ES-I3 (cell line): ENCODE measurements around the gene SAG.
"Not testable (repeated sequence)": the region's sequence is repeated elsewhere in the genome, so short reads cannot be mapped to it uniquely, and the experiment has no call there.

Experiments
- H3K36me3 ChIP-seq: 2 replicates; pipeline ENCODE4 v1.6.1; 2013; ENCODE audit warnings: mild to moderate bottlenecking, low read length, control low read depth, moderate library complexity; ENCODE audit not compliant: insufficient read depth
- H3K4me1 ChIP-seq: 2 replicates; pipeline ENCODE4 v1.6.1; 2013; ENCODE audit warnings: mild to moderate bottlenecking, control low read depth, low read length; ENCODE audit not compliant: insufficient read depth
- H3K9ac ChIP-seq: 2 replicates; pipeline ENCODE4 v1.6.1; 2013; ENCODE audit warnings: low read depth, mild to moderate bottlenecking, low read length, moderate library complexity
- H3K9me3 ChIP-seq: 2 replicates; pipeline ENCODE4 v1.6.1; 2013; ENCODE audit warnings: mild to moderate bottlenecking, low read length, moderate library complexity; ENCODE audit not compliant: control insufficient read depth, insufficient read depth

SAG gene

DNA sequence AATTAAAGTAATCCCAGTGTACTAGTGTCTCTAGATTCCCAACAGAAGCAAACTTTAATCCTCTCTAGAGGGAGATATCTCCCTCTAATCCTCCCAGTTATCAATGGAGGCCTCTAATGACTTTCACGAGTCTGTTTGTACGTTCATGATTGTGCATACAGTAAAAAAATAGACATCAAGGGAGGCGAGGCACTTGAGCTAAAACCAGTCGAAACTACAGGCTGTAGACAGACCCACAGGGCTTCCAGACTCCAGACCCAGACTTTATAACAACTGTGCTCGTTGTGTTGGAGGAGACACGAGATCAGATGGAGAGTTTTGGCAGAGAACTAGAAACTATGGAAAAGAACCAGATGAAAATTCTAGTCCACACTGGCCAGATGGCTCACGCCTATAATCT lies 53.7 kb downstream of the SAG start:
- no peaks in the 10 kb centered on the region for H3K4me1 ChIP-seq
- H3K9me3 ChIP-seq = no peaks in the 10 kb centered on the region
- no peaks in the 10 kb centered on the region for H3K36me3 ChIP-seq
- H3K9ac ChIP-seq = no peak overlapping the region

DNA sequence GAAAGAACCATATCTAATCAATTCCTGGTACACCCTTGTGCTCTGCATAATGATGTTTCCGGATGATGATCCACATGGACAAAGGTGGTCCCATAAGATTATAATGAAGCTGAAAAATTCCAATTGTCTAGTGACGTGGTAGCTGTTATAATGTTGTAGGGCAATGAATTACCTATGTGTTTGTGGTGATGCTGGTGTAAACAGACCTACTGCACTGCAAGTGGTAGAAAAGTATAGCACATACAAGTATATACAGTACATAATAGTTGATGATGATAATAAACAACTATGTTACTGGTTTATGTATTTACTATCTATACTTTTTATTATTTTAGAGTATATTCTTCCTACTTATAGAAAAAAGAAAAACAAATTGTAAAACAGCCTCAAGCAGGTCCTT lies 55.1 kb downstream of the SAG start:
- H3K9me3 ChIP-seq = no peaks in the 10 kb centered on the region
- H3K4me1 ChIP-seq = no peaks in the 10 kb centered on the region
- no peaks in the 10 kb centered on the region for H3K36me3 ChIP-seq
- no peak overlapping the region for H3K9ac ChIP-seq

DNA sequence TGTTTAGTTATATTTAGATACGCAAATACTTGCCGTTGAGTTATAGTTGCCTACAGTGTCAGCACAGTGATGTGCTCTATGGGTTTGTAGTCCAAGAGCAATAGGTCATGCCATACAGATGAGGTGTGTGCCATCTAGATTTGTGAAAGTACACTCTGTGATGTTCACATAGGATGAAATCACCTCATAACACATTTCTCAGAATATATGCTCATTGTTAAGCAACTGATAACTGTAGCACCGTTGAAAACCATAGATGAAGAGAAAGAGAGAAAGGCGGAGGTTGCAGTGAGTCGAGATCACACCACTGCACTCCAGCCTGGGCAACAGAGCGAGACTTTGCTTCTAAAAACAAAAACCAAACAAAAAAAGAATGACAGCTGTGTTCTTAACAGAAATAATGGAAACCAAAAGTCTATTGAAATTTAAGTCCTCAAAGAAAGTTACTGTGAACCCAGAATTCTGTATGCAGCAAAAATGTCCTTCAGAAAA lies 56.2 kb downstream of the SAG start:
- Histone ChIP-seq H3K36me3 (no peaks in the 10 kb centered on the region), H3K9ac (no peak overlapping the region), H3K4me1 (no peaks in the 10 kb centered on the region), H3K9me3 (no peaks in the 10 kb centered on the region)

DNA sequence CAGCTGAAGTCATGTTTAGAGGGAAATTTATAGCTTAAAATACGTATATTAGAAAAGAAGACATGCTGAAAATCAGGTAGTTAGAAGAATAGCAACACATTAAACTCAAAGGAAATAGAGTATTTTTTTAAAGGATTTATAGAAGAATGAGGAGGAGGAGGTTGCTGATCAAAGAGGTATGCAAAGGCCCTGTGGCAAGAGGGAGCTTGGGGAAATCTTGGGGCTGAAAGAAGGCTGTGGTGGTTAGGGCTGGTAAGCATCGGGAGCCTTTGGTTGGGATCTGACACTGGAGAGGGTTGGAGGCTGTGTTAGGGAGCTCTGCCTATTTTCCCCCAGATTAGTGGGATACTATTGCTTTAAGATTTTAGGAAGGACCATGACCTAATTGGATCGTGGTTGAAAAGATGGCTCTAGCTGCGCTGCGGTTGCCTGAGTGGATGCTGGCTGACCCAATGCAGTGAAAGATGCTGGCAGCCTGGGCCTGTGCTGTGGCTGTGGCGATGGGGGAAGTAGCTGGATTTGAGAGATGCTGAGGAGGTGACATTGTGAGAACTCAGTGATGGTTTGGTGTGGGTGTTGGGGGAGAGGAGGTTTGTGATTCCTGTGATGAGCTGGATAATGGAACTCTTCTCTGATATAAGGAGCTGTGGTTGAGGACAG lies 58.4 kb downstream of the SAG start:
- H3K4me1 ChIP-seq = no peaks in the 10 kb centered on the region
- H3K9ac ChIP-seq = no peak overlapping the region
- H3K36me3 ChIP-seq = no peaks in the 10 kb centered on the region
- no peaks in the 10 kb centered on the region for H3K9me3 ChIP-seq

DNA sequence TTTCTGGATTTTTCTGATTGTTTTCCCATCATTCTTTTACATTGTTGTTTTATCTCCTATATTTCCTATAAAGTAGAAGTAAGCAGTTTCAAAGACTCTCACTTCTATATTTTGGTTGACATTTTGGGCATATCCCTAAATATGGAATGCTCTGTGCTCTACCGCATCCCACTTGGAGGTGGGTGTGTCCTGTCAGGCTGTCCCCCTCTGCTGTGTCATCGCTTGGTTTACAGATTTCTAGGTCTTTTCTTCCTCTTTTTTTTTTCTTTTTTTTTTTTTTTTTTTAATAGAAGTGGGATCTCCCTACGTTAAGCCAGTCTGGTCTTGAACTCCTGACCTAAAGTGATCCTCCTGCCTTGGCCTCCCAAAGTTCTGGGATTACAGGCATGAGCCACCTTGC lies 60.0 kb downstream of the SAG start:
- no peak overlapping the region for H3K9ac ChIP-seq
- no peaks in the 10 kb centered on the region for H3K9me3 ChIP-seq
- no peaks in the 10 kb centered on the region for H3K36me3 ChIP-seq
- H3K4me1 ChIP-seq = no peaks in the 10 kb centered on the region

DNA sequence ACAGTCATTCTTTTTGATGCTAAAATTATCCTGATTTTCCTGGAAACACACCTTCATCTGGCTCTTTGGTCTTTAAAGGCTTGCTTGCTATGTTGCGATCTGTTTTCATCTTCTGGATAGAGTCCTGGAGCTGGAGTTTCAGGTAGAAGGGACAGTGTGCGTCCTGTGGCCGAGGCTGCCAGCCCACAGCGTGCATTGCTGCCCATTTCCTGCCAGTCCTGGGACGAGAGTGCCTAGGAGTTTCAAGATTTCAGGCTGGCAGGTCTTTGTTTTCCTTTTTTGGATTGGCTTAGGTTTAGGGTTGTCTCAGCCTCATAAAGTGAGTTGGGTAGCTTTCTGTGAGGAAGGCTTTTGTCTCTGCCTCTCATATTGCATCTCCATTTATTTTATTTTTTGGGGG lies 61.1 kb downstream of the SAG start:
- Histone ChIP-seq H3K4me1 (no peaks in the 10 kb centered on the region), H3K9ac (no peak overlapping the region), H3K9me3 (no peaks in the 10 kb centered on the region), H3K36me3 (no peaks in the 10 kb centered on the region)

DNA sequence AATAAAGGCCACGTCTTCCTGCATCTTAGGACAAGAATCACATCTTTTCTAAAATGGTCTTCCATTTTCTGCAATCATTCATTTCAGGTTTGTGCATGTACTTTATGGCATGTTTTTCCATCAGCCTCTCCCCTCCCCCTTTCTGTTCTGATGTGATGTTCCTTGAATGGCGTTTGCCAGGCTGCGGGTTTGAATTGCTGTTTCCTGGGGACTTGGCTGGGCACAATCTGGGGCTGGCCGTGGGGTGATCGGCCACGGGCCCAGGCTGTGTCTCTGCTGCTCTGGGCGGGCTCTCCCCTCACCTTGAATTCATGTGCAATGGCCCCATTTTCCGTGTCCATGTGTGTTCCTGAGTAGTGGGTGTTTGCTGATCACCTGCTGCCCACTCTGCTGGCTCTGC lies 61.8 kb downstream of the SAG start:
- H3K9ac ChIP-seq = no peak overlapping the region
- H3K9me3 ChIP-seq = no peaks in the 10 kb centered on the region
- H3K36me3 ChIP-seq = no peaks in the 10 kb centered on the region
- no peaks in the 10 kb centered on the region for H3K4me1 ChIP-seq

DNA sequence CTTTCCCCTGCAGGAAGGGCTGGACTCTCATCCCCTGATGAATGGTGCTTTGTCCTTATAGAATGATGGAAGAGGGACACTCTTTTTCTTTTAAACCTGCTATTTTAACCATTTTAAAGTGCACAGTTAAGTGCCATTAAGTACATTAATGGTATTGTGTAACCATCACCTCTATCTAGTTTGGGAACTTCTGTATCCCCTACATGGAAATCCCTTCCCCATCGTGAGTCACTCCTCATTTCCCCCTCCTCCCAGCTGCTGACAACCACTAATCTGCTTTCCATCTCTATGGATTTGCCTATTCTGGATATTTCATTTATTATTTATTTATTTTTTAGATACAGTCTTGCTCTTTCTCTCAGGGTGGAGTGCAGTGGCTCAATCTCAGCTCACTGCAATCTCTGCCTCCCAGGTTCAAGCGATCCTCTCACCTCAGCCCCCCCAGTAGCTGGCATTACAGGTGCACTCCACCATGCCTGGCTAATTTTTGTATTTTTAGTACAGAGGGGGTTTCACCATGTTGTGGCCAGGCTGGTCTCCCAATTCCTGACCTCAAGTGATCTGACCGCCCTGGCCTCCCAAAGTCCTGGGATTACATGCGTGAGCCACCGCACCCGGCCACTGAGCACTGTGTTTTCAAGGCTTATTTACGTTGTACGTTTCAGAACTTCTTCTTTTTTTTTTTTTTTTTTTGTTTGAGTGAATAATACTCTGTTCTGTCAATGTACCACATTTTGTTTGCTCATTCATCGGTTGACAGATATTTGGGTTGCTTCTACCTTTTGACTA lies 62.5 kb downstream of the SAG start:
- H3K9me3 ChIP-seq = no peaks in the 10 kb centered on the region
- H3K36me3 ChIP-seq = no peaks in the 10 kb centered on the region
- no peaks in the 10 kb centered on the region for H3K4me1 ChIP-seq
- H3K9ac ChIP-seq = no peak overlapping the region

DNA sequence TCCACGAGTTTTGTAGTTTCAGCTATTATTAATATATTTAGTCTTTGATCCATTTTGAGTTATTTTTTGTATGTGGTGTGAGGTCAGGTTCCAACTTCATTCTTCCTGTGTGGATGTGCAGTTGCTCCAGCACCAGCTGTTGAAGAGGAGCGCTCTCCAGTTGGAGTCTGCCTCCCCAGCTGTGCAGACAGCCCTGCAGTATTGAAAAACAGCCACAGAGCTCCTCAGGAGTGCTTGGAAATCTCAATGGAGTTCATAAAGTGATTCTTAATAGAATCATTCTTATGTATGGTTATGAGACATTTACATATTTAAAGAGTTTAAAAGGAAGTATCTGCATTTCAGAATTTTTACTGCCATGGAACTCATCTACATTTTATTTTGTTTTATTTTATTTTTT lies 64.0 kb downstream of the SAG start:
- H3K36me3 ChIP-seq = no peaks in the 10 kb centered on the region
- H3K9ac ChIP-seq = no peak overlapping the region
- no peaks in the 10 kb centered on the region for H3K9me3 ChIP-seq
- H3K4me1 ChIP-seq = no peaks in the 10 kb centered on the region

DNA sequence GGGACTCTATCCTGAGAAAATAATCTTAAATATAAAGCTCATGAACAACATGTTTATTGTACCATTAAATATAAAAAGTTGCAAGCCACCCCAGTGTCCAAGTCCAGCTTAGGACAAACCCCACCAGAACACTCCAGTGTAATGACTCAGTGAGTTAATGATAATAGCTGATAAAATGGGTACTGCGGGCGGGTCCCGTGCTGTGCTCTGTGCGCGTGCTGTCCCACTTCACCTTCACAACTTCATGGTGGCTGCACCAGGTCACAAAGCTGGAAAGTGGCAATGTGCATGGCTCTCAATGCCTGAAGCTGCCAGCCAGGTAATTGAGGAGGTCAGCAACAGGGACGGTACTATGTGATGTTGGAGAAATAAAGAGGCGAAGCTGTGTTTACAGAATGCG lies 65.2 kb downstream of the SAG start:
- Histone ChIP-seq H3K9ac (no peak overlapping the region), H3K36me3 (no peaks in the 10 kb centered on the region), H3K9me3 (no peaks in the 10 kb centered on the region), H3K4me1 (no peaks in the 10 kb centered on the region)

DNA sequence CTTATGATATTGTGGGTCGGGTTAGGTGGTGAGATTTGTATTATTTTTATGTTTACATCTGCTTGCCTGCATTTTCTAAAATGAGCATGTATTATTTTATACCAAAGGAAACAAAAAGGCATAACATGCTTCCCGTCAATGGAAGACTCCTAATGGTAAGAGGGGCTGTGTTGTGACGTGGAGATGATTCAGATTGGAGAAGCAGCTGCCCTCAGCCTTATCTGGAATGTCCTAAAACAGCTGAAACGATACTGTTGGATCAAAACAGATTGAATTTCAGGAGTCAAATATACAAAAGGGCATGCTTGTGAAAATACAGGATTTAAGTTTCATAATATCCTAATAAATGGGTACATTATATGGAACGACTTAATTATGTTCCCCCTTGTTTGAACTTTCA lies 65.7 kb downstream of the SAG start:
- Histone ChIP-seq H3K9me3 (no peaks in the 10 kb centered on the region), H3K9ac (no peak overlapping the region), H3K36me3 (no peaks in the 10 kb centered on the region), H3K4me1 (no peaks in the 10 kb centered on the region)

DNA sequence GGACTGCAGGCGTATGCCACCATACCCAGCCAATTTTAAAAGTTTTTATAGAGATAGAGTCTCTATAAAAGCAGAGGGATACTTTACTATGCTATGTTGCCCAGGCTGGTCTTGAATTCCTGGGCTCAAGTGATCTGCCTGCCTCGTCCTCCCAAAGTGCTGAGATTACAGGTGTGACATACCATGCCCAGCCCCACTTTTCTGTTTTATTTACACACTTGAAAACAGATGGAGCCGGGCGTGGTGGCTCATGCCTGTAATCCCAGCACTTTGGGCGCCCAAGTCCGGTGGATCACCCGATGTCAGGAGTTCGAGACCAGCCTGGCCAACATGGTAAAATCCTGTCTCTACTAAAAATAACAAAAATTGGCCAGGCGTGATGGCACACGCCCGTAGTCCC lies 67.2 kb downstream of the SAG start:
- not testable (repeated sequence) for H3K9ac ChIP-seq, H3K4me1 ChIP-seq

DNA sequence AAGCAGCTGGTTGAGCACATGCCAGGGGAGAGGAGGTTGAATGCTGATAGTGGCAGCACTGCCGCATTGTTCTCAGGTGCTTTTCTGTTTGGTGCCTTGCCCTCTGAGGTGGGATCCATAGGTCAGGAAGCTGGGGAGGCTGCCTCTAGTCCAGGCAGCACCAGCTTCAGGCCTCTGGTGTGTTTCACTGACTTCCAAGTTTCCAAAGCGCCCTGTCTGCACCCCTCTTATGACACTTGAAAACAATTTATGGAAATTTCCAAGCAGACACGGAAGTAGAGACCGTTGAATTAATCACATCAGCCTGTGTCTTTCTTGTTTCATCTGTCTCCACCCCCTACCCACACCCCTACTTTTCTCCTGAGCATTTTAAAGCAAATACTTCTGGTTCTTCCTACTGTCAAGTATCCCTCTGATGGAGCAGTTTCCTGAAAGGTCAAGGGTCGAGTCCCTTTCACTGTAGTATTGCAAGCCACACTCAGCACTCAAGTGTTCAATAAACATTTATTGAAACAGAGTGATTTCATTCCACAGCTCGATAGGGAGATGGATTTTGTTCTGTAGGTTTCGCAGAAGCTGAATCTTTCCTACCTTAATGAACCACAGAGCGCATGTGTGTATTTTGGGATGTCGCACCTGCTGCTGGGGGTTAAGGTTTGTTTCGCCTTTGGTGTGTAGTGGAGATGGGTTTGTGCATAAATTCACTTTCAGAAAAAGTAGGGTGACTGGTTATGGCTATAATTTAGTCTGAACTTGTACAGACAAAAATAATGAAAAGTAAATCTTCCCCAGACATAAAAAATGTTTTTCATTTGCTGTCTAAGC lies 68.1 kb downstream of the SAG start:
- Histone ChIP-seq H3K36me3 (no peaks in the 10 kb centered on the region), H3K9ac (no peak overlapping the region), H3K4me1 (no peaks in the 10 kb centered on the region), H3K9me3 (no peaks in the 10 kb centered on the region)

More for the DNA sequence above, 67.2 kb downstream of the SAG start:
- H3K9me3 ChIP-seq, H3K36me3 ChIP-seq: not testable (repeated sequence)

DNA sequence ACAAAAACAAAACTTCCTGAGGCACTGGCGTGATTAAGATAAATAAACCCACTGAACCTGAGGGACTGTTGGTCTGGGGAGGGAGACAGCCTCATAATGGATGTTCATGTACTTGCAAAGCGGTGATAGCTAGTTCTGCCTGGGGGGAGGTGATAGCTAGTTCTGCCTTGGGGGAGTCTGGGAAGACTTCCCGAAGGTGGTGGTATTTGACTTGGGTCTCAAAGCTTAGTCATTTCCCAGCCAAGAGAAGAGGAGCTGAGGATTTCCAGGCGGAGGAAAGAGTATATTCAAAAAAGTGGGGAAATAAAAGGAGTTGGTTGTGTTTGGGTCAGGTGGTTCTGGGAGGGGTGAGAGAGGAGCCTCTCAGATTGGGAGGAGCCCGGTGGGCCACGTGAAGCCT lies 71.4 kb downstream of the SAG start:
- H3K9ac ChIP-seq = no peak overlapping the region
- no peaks in the 10 kb centered on the region for H3K36me3 ChIP-seq
- no peaks in the 10 kb centered on the region for H3K9me3 ChIP-seq
- no peaks in the 10 kb centered on the region for H3K4me1 ChIP-seq
